Panc1 (cell line): ENCODE measurements around the gene IL31RA. TPM values are rescaled to one million over a fixed set of nuclear protein-coding genes. Genes with fewer than 3 reads are reported as not detected.

ENCODE experiments used
- ATAC-seq: fragments of 200-7000 bp; cut with Tn5 transposase; 2 replicates; pipeline ENCODE4 v1.9.1; 2020; ENCODE audit warnings: mild to moderate bottlenecking, moderate library complexity
- BruUV-seq: library from RNA; stranded (reverse); fragments of 400-500 nt; replicated peaks from 2 replicates; lab custom pipeline; 2021; lab: Mats Ljungman, UMichigan
- CTCF ChIA-PET: fragments of 300-600 bp; sonication (Branson Sonifier 250); formaldehyde crosslinking; loops from one replicate; lab custom pipeline; 2022; ENCODE audit warnings: antibody characterized with exemption; lab: Charles Lee
- POLR2A ChIA-PET: fragments of 300-600 bp; sonication (Branson Sonifier 250); formaldehyde crosslinking; loops from one replicate; lab custom pipeline; 2022; ENCODE audit warnings: antibody characterized with exemption; lab: Charles Lee
- DNase-seq: peaks from one replicate; pipeline ENCODE4 v3.0.0-alpha.2; 2010; ENCODE audit warnings: low read depth, low spot score
- H3K27ac ChIP-seq: 2 replicates; pipeline ENCODE4 v1.5.1; 2011; ENCODE audit warnings: mild to moderate bottlenecking, low read length, inconsistent platforms
- H3K27me3 ChIP-seq: fragments of 200-500 bp; sonication (Bioruptor generic); 2 replicates; pipeline ENCODE4 v1.6.0; 2014; ENCODE audit warnings: low read length, inconsistent platforms; ENCODE audit not compliant: control insufficient read depth, insufficient read depth
- H3K36me3 ChIP-seq: fragments of 200-500 bp; sonication (Bioruptor generic); 2 replicates; pipeline ENCODE4 v1.5.1; 2014; ENCODE audit warnings: inconsistent platforms, mild to moderate bottlenecking, low read length, moderate library complexity; ENCODE audit not compliant: control insufficient read depth, insufficient read depth
- H3K4me1 ChIP-seq: 2 replicates; pipeline ENCODE4 v1.5.1; 2011; ENCODE audit warnings: inconsistent platforms, mild to moderate bottlenecking, low read length, moderate library complexity; ENCODE audit not compliant: control insufficient read depth, insufficient read depth
- H3K4me3 ChIP-seq, 2 experiments: 2 replicates each; pipeline ENCODE4 v1.5.1; 2011 to 2012; ENCODE audit warnings: low read depth in 2 of 2, low read length in 2 of 2, mild to moderate bottlenecking in 2 of 2, inconsistent platforms in 1 of 2, moderate library complexity in 1 of 2
- H3K9me3 ChIP-seq: fragments of 200-500 bp; sonication (Bioruptor generic); 2 replicates; pipeline ENCODE4 v1.5.1; 2014; ENCODE audit warnings: low read depth, mild to moderate bottlenecking, inconsistent platforms, low read length, moderate library complexity; ENCODE audit not compliant: control insufficient read depth, insufficient read depth
- CTCF ChIP-seq: fragments of 450-650 bp; IDR thresholded peaks from 2 replicates; pipeline ENCODE4 v1.5.1; 2017; ENCODE audit warnings: mild to moderate bottlenecking
- POLR2AphosphoS5 ChIP-seq: IDR thresholded peaks from 2 replicates; pipeline ENCODE4 v1.6.1; 2012; ENCODE audit warnings: mild to moderate bottlenecking, low read depth, low read length, moderate library complexity
- REST ChIP-seq, 2 experiments: IDR thresholded peaks; 2 replicates each; pipeline ENCODE4 v1.6.1; 2011 to 2012; ENCODE audit warnings: low read depth in 2 of 2, control low read depth in 1 of 2, low read length in 1 of 2, mild to moderate bottlenecking in 1 of 2, moderate library complexity in 1 of 2; ENCODE audit not compliant: insufficient read depth in 1 of 2
- SIN3A ChIP-seq: IDR thresholded peaks from 2 replicates; pipeline ENCODE4 v1.6.1; 2012; ENCODE audit warnings: low read depth, mild to moderate bottlenecking, low read length, moderate library complexity, borderline replicate concordance; ENCODE audit not compliant: insufficient read depth
- TCF7L2 ChIP-seq: IDR thresholded peaks from 2 replicates; pipeline ENCODE4 v1.6.1; 2011; ENCODE audit warnings: mild to moderate bottlenecking, low read depth, low read length, inconsistent platforms
- in situ Hi-C: cut with HindIII; loops from 2 replicates; pipeline ENCODE4 v1.10.0; 2016; ENCODE audit warnings: low sequenced_read_pairs, low pct_unique_long_range_greater_than_20kb
- intact Hi-C: fragments of 100-400 bp; cut with micrococcal nuclease; formaldehyde crosslinking; loops from one replicate; pipeline ENCODE4 v1.10.0; 2022; ENCODE audit not compliant: unreplicated experiment
- total RNA-seq: library from RNA; stranded (reverse); gene quantifications from one replicate; pipeline ENCODE4 v1.2.1, GENCODE V29; 2021; ENCODE audit not compliant: unreplicated experiment

The IL31RA gene
- total RNA-seq, 1 experiment from 2014 or later, result 3.1 TPM

GRCh38 chr5:55923865-55924500 lies 72.8 kb downstream of the IL31RA start:
- in situ Hi-C loops, result no loop called here
- Histone ChIP-seq H3K4me1 (peaks cover 3% of the 10 kb centered on the region; the same call in 1 of the 2 replicates), H3K27ac (no peak overlapping the region), H3K36me3 (no peaks in the 10 kb centered on the region), H3K9me3 (no peaks in the 10 kb centered on the region), H3K27me3 (no peaks in the 10 kb centered on the region), H3K4me3 (peak overlapping the region in 1 of 2 experiments; percentile 62; a peak in 3 of 4 replicates)
- ChIA-PET POLR2A (interaction anchor here (0.7 kb wide), 1 partner anchor 986 kb away, joined by 3 read pairs; no protein-coding TSS in a partner anchor), CTCF (interaction anchor here (0.9 kb wide), 1 partner anchor 11 kb away, joined by 4 read pairs; no protein-coding TSS in a partner anchor)
- TF ChIP-seq POLR2AphosphoS5 (no peak), REST (IDR thresholded peaks at IDR 0.05; ENCODE audit: insufficient read depth in 1 of 2, low read depth in 2 of 2, low read length in 1 of 2) (no peak), TCF7L2 (no peak), SIN3A (no peak), CTCF (no peak)
- no TSS peak for BruUV-seq
- DNase-seq (no peak), ATAC-seq (peak; percentile 22; the same call in 1 of the 2 replicates)
- intact Hi-C loops, result loop anchor here (10.0 kb wide), 1 partner anchor 209 kb away; the partner anchor contains the start of gene SLC38A9

- POLR2A ChIA-PET, result no interaction called here
- in situ Hi-C loops, result no loop called here
Observed at GRCh38 chr5:55924744-55925143, 73.6 kb downstream of the IL31RA start.

More at GRCh38 chr5:55924744-55925143, 73.6 kb downstream of the IL31RA start:
- H3K4me3 ChIP-seq, result no peak overlapping the region
- no TSS peak for BruUV-seq
- no peaks in the 10 kb centered on the region for H3K27me3 ChIP-seq
- ATAC-seq (no peak), DNase-seq (no peak)
- peaks cover 3% of the 10 kb centered on the region; the same call in 1 of the 2 replicates for H3K4me1 ChIP-seq
- TF ChIP-seq REST (IDR thresholded peaks at IDR 0.05; ENCODE audit: insufficient read depth in 1 of 2, low read depth in 2 of 2, low read length in 1 of 2) (no peak), SIN3A (no peak)
- no peaks in the 10 kb centered on the region for H3K36me3 ChIP-seq
- CTCF ChIA-PET, result no interaction called here
- no peak overlapping the region for H3K27ac ChIP-seq
- no peaks in the 10 kb centered on the region for H3K9me3 ChIP-seq
- intact Hi-C loops, result loop anchor here (10.0 kb wide), 1 partner anchor 210 kb away; the partner anchor contains the start of gene SLC38A9
